ENCODE measurements around the gene AUNIP.

The AUNIP gene

GRCh38 chr1:25797939-25798338 lies 61.3 kb downstream of the AUNIP start:
- H3K79me2 ChIP-seq (ENCODE audit: insufficient read depth, low read length): no peaks in the 10 kb centered on the region
- no peaks in the 10 kb centered on the region for H3K36me3 ChIP-seq (ENCODE audit: low read length)
- no peak for TF ChIP-seq EZH2phosphoT487 (conservative IDR thresholded peaks at IDR 0.05; ENCODE audit: low read length)
- peak; percentile 27 for TF ChIP-seq CTCF (IDR thresholded peaks at IDR 0.05; ENCODE audit: insufficient read depth, low read length, poor library complexity, severe bottlenecking)
- H3F3A ChIP-seq (ENCODE audit: insufficient read depth): no peaks in the 10 kb centered on the region
- no peaks in the 10 kb centered on the region for H4K20me1 ChIP-seq (ENCODE audit: low read depth, low read length)
- H3K9me2 ChIP-seq (replicated peaks; ENCODE audit: insufficient read depth, low read length): no peaks in the 10 kb centered on the region
- H3K27me3 ChIP-seq (ENCODE audit: low read length): no peaks in the 10 kb centered on the region
- H3K4me2 ChIP-seq (ENCODE audit: low read depth, low read length, poor library complexity, severe bottlenecking): no peak overlapping the region
- H3K9me3 ChIP-seq (ENCODE audit: insufficient read depth, low read length): no peaks in the 10 kb centered on the region
- H3K4me3 ChIP-seq (ENCODE audit: insufficient read depth, low read length, poor library complexity, severe bottlenecking): no peak overlapping the region
- H3K27ac ChIP-seq (ENCODE audit: low read depth, low read length): no peak overlapping the region
- H3K9ac ChIP-seq (ENCODE audit: low read length): no peak overlapping the region
- no peak overlapping the region for H2AFZ ChIP-seq (ENCODE audit: low read depth, low read length, severe bottlenecking)

- Histone ChIP-seq H3K4me3 (ENCODE audit: insufficient read depth, low read length, poor library complexity, severe bottlenecking) (no peak overlapping the region), H3F3A (ENCODE audit: insufficient read depth) (no peaks in the 10 kb centered on the region), H3K79me2 (ENCODE audit: insufficient read depth, low read length) (no peaks in the 10 kb centered on the region), H4K20me1 (ENCODE audit: low read depth, low read length) (no peaks in the 10 kb centered on the region), H3K4me2 (ENCODE audit: low read depth, low read length, poor library complexity, severe bottlenecking) (no peak overlapping the region), H3K27ac (ENCODE audit: low read depth, low read length) (no peak overlapping the region), H2AFZ (ENCODE audit: low read depth, low read length, severe bottlenecking) (no peak overlapping the region), H3K9ac (ENCODE audit: low read length) (no peak overlapping the region), H3K9me3 (ENCODE audit: insufficient read depth, low read length) (no peaks in the 10 kb centered on the region), H3K36me3 (ENCODE audit: low read length) (no peaks in the 10 kb centered on the region), H3K27me3 (ENCODE audit: low read length) (no peaks in the 10 kb centered on the region), H3K9me2 (replicated peaks; ENCODE audit: insufficient read depth, low read length) (no peaks in the 10 kb centered on the region)
- TF ChIP-seq CTCF (IDR thresholded peaks at IDR 0.05; ENCODE audit: insufficient read depth, low read length, poor library complexity, severe bottlenecking): peak; percentile 76
- TF ChIP-seq EZH2phosphoT487 (conservative IDR thresholded peaks at IDR 0.05; ENCODE audit: low read length): no peak
These were observed 62.3 kb downstream of the AUNIP start for GRCh38 chr1:25796811-25797458.

DNA sequence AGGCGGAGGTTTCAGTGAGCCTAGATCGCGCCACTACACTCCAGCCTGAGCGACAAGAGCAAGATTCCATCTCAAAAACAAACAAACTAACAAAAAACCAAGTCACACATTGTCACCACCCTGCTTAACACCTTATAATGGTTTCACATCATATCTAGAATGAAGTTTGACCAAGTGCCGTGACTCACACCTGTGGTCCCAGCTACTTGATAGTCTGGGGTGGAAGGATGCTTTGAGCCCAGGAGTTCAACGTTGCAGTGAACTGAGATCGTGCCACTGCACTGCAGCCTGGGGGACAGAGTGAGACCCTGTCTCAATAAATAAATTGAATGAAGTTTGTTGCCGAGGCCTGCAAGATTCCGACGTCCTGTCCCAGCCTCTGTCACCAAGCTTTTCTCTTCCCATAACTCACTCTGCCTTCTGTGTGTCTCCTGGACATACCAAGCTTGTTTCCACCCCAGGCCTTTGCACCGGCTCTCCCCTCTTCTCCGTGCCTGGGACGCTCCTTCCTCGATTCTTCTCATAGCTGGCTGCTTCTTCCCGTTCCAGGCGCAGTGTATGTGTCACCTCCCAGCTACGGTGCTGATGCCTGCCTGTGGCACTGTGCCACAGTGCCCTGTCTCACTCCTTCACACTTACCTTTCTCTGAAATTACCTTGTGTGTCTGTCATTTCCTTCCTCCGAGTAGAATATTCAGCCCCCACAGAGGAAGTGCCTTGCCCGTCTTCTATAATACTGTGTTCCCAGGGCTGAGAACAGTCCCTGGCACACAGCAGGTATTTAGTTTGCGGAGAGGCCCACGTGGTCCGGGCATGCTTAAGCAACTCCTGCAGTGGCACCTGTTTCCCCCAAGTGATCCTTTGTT lies 63.1 kb downstream of the AUNIP start:
- no peak overlapping the region for H2AFZ ChIP-seq (ENCODE audit: low read depth, low read length, severe bottlenecking)
- TF ChIP-seq EZH2phosphoT487 (conservative IDR thresholded peaks at IDR 0.05; ENCODE audit: low read length) (no peak), CTCF (IDR thresholded peaks at IDR 0.05; ENCODE audit: insufficient read depth, low read length, poor library complexity, severe bottlenecking) (no peak)
- no peaks in the 10 kb centered on the region for H3K9me2 ChIP-seq (replicated peaks; ENCODE audit: insufficient read depth, low read length)
- no peak overlapping the region for H3K27ac ChIP-seq (ENCODE audit: low read depth, low read length)
- H3K4me3 ChIP-seq (ENCODE audit: insufficient read depth, low read length, poor library complexity, severe bottlenecking): no peak overlapping the region
- no peak overlapping the region for H3K9ac ChIP-seq (ENCODE audit: low read length)
- H3F3A ChIP-seq (ENCODE audit: insufficient read depth): no peaks in the 10 kb centered on the region
- no peaks in the 10 kb centered on the region for H3K27me3 ChIP-seq (ENCODE audit: low read length)
- no peak overlapping the region for H3K4me2 ChIP-seq (ENCODE audit: low read depth, low read length, poor library complexity, severe bottlenecking)
- H3K9me3 ChIP-seq (ENCODE audit: insufficient read depth, low read length): no peaks in the 10 kb centered on the region
- H3K36me3 ChIP-seq (ENCODE audit: low read length): no peaks in the 10 kb centered on the region
- no peaks in the 10 kb centered on the region for H3K79me2 ChIP-seq (ENCODE audit: insufficient read depth, low read length)
- no peaks in the 10 kb centered on the region for H4K20me1 ChIP-seq (ENCODE audit: low read depth, low read length)
